SK-N-SH treated with all-trans-retinoic acid at 6 μM for 48 hours (cell line): ENCODE measurements around the gene LIMS1.

Source experiments
- ATAC-seq: fragments of 200-7000 bp; cut with Tn5 transposase; 3 replicates; pipeline ENCODE4 v1.9.1; 2020; ENCODE audit warnings: mild to moderate bottlenecking, moderate library complexity
- ARNTL ChIP-seq: fragments of 450-650 bp; formaldehyde crosslinking; IDR thresholded peaks from 2 replicates; pipeline ENCODE4 v1.5.0; 2020; ENCODE audit warnings: low read depth, mild to moderate bottlenecking, moderate library complexity, borderline replicate concordance
- BACH2 ChIP-seq: fragments of 250-450 bp; sonication (Bioruptor Pico); IDR thresholded peaks from 2 replicates; pipeline ENCODE4 v1.9.0; 2021; ENCODE audit warnings: mild to moderate bottlenecking, borderline replicate concordance
- CSDC2 ChIP-seq: fragments of 250-450 bp; sonication (Bioruptor Pico); IDR thresholded peaks from 2 replicates; pipeline ENCODE4 v1.5.0; 2020; ENCODE audit warnings: mild to moderate bottlenecking, moderate library complexity
- CSRNP3 ChIP-seq: fragments of 250-450 bp; sonication (Bioruptor Pico); IDR thresholded peaks from 2 replicates; pipeline ENCODE4 v1.5.1; 2021; ENCODE audit warnings: mild to moderate bottlenecking, moderate library complexity
- ESRRG ChIP-seq: fragments of 250-450 bp; sonication (Bioruptor Pico); IDR thresholded peaks from 2 replicates; pipeline ENCODE4 v1.6.1; 2021; ENCODE audit warnings: mild to moderate bottlenecking
- GLIS3 ChIP-seq: fragments of 250-450 bp; sonication (Bioruptor Pico); IDR thresholded peaks from 2 replicates; pipeline ENCODE4 v1.5.0; 2020; ENCODE audit warnings: mild to moderate bottlenecking, moderate library complexity
- ISL1 ChIP-seq: fragments of 250-450 bp; sonication (Bioruptor Pico); IDR thresholded peaks from 2 replicates; pipeline ENCODE4 v2.1.2; 2022; ENCODE audit warnings: mild to moderate bottlenecking, moderate library complexity
- OSR1 ChIP-seq: fragments of 250-450 bp; sonication (Bioruptor Pico); IDR thresholded peaks from 2 replicates; pipeline ENCODE4 v1.8.0; 2022; ENCODE audit warnings: moderate library complexity, mild to moderate bottlenecking, inconsistent platforms
- PATZ1 ChIP-seq: fragments of 250-450 bp; sonication (Bioruptor Pico); IDR thresholded peaks from 2 replicates; pipeline ENCODE4 v1.8.0; 2020; ENCODE audit warnings: mild to moderate bottlenecking, moderate library complexity, borderline replicate concordance
- PPARA ChIP-seq: fragments of 250-450 bp; sonication (Bioruptor Pico); IDR thresholded peaks from 2 replicates; pipeline ENCODE4 v1.5.0; 2020; ENCODE audit warnings: mild to moderate bottlenecking, borderline replicate concordance
- RARB ChIP-seq: fragments of 250-450 bp; sonication (Bioruptor Pico); IDR thresholded peaks from 2 replicates; pipeline ENCODE4 v1.8.0; 2021; ENCODE audit warnings: mild to moderate bottlenecking, moderate library complexity
- SNAI2 ChIP-seq: fragments of 250-450 bp; sonication (Bioruptor Pico); IDR thresholded peaks from 2 replicates; pipeline ENCODE4 v1.5.0; 2020; ENCODE audit warnings: mild to moderate bottlenecking, moderate library complexity
- TCF4 ChIP-seq: fragments of 250-450 bp; sonication (Bioruptor Pico); IDR thresholded peaks from 2 replicates; pipeline ENCODE4 v1.8.0; 2021; ENCODE audit warnings: mild to moderate bottlenecking, moderate library complexity, borderline replicate concordance
- TOX ChIP-seq: fragments of 250-450 bp; sonication (Bioruptor Pico); IDR thresholded peaks from 2 replicates; pipeline ENCODE4 v1.8.0; 2021; ENCODE audit warnings: mild to moderate bottlenecking, moderate library complexity, borderline replicate concordance
- ZC3H10 ChIP-seq: fragments of 250-450 bp; sonication (Bioruptor Pico); IDR thresholded peaks from 2 replicates; pipeline ENCODE4 v1.5.1; 2021; ENCODE audit warnings: mild to moderate bottlenecking, moderate library complexity
- ZFP3 ChIP-seq: fragments of 250-450 bp; sonication (Bioruptor Pico); IDR thresholded peaks from 2 replicates; pipeline ENCODE4 v1.5.0; 2020; ENCODE audit warnings: mild to moderate bottlenecking, moderate library complexity
- ZFP30 ChIP-seq: fragments of 450-650 bp; formaldehyde crosslinking; IDR thresholded peaks from 2 replicates; pipeline ENCODE4 v1.5.0; 2022; ENCODE audit warnings: mild to moderate bottlenecking, moderate library complexity
- ZNF565 ChIP-seq: fragments of 450-650 bp; formaldehyde crosslinking; conservative IDR thresholded peaks from 2 replicates; pipeline ENCODE4 v1.5.0; 2020; ENCODE audit warnings: low read depth, mild to moderate bottlenecking, moderate library complexity
- ZNF70 ChIP-seq: fragments of 450-650 bp; formaldehyde crosslinking; IDR thresholded peaks from 2 replicates; pipeline ENCODE4 v1.5.0; 2020; ENCODE audit warnings: mild to moderate bottlenecking, moderate library complexity
- ZNF8 ChIP-seq: fragments of 450-650 bp; formaldehyde crosslinking; IDR thresholded peaks from 2 replicates; pipeline ENCODE4 v1.5.0; 2020; ENCODE audit warnings: mild to moderate bottlenecking, moderate library complexity
- TF ChIP-seq, protein P1 (sequence below): fragments of 250-450 bp; sonication (Bioruptor Pico); IDR thresholded peaks from 2 replicates; pipeline ENCODE4 v1.8.0; 2021; ENCODE audit warnings: low read depth, mild to moderate bottlenecking, moderate library complexity, borderline replicate concordance
- TF ChIP-seq, protein P2 (sequence below): fragments of 250-450 bp; sonication (Bioruptor Pico); IDR thresholded peaks from 2 replicates; pipeline ENCODE4 v1.5.0; 2020; ENCODE audit warnings: mild to moderate bottlenecking, moderate library complexity
- TF ChIP-seq, protein P3 (sequence below): fragments of 250-450 bp; sonication (Bioruptor Pico); IDR thresholded peaks from 2 replicates; pipeline ENCODE4 v1.5.1; 2020; ENCODE audit warnings: low read depth, mild to moderate bottlenecking, moderate library complexity

Gene LIMS1

GRCh38 chr2:108623616-108624015 lies 89.3 kb downstream of the LIMS1 start (continued):
- TF ChIP-seq OSR1 (CRISPR knock-in tag) (no peak), PATZ1 (no peak), CSDC2 (no peak), ZNF70 (CRISPR knock-in tag) (no peak), ESRRG (no peak), CSRNP3 (no peak)
- TF ChIP-seq, all 23 proteins: peak for 0

DNA sequence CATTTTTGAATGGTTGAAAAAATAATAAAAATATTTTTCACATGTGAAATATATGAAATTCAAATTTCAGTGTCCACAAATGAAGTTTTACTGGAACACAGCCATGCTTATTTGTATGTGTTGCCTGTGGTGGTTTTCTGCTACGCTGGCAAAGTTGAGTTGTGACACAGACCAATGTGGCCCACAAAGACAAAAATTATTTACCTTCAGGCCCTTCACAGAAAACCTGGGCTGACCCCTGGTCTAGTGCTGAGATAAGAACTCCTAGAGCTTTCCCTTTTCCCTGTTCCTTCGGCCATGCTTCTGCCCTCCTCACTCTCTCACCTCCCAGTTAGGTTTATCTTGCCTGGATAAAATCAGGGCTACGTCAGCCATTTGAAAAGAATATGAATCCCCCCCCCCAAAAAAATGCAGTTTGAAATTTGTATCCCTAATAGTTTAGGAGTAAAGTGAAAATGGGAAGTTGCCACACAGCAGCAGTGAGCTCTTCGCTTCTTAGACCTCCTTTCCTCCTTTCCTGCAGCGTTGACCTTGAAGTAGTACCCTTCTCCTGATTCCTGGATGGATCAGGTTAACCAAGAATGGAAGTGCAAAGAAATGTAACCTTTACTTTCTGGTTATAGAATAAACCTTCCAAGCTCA lies 91.0 kb downstream of the LIMS1 start:
- no peak for ATAC-seq
- TF ChIP-seq ZFP3 (no peak), OSR1 (CRISPR knock-in tag) (no peak), ZC3H10 (no peak), ISL1 (no peak), ZFP30 (no peak), RARB (CRISPR knock-in tag) (no peak), PPARA (no peak), BACH2 (no peak), PATZ1 (no peak), GLIS3 (CRISPR knock-in tag) (no peak), SNAI2 (CRISPR knock-in tag) (no peak), ZNF8 (CRISPR knock-in tag) (no peak), ZNF565 (CRISPR knock-in tag) (no peak), TOX (CRISPR knock-in tag) (no peak), ZNF70 (CRISPR knock-in tag) (no peak), TCF4 (no peak)
- TF ChIP-seq, protein P1, sequence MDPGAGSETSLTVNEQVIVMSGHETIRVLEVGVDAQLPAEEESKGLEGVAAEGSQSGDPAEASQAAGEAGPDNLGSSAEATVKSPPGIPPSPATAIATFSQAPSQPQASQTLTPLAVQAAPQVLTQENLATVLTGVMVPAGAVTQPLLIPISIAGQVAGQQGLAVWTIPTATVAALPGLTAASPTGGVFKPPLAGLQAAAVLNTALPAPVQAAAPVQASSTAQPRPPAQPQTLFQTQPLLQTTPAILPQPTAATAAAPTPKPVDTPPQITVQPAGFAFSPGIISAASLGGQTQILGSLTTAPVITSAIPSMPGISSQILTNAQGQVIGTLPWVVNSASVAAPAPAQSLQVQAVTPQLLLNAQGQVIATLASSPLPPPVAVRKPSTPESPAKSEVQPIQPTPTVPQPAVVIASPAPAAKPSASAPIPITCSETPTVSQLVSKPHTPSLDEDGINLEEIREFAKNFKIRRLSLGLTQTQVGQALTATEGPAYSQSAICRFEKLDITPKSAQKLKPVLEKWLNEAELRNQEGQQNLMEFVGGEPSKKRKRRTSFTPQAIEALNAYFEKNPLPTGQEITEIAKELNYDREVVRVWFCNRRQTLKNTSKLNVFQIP (CRISPR knock-in tag) = no peak
- TF ChIP-seq, protein P2, sequence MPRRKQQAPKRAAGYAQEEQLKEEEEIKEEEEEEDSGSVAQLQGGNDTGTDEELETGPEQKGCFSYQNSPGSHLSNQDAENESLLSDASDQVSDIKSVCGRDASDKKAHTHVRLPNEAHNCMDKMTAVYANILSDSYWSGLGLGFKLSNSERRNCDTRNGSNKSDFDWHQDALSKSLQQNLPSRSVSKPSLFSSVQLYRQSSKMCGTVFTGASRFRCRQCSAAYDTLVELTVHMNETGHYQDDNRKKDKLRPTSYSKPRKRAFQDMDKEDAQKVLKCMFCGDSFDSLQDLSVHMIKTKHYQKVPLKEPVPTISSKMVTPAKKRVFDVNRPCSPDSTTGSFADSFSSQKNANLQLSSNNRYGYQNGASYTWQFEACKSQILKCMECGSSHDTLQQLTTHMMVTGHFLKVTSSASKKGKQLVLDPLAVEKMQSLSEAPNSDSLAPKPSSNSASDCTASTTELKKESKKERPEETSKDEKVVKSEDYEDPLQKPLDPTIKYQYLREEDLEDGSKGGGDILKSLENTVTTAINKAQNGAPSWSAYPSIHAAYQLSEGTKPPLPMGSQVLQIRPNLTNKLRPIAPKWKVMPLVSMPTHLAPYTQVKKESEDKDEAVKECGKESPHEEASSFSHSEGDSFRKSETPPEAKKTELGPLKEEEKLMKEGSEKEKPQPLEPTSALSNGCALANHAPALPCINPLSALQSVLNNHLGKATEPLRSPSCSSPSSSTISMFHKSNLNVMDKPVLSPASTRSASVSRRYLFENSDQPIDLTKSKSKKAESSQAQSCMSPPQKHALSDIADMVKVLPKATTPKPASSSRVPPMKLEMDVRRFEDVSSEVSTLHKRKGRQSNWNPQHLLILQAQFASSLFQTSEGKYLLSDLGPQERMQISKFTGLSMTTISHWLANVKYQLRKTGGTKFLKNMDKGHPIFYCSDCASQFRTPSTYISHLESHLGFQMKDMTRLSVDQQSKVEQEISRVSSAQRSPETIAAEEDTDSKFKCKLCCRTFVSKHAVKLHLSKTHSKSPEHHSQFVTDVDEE (CRISPR knock-in tag) = no peak
- TF ChIP-seq, protein P3, sequence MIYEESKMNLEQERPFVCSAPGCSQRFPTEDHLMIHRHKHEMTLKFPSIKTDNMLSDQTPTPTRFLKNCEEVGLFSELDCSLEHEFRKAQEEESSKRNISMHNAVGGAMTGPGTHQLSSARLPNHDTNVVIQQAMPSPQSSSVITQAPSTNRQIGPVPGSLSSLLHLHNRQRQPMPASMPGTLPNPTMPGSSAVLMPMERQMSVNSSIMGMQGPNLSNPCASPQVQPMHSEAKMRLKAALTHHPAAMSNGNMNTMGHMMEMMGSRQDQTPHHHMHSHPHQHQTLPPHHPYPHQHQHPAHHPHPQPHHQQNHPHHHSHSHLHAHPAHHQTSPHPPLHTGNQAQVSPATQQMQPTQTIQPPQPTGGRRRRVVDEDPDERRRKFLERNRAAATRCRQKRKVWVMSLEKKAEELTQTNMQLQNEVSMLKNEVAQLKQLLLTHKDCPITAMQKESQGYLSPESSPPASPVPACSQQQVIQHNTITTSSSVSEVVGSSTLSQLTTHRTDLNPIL = no peak

GRCh38 chr2:108625828-108626195 lies 91.5 kb downstream of the LIMS1 start:
- ATAC-seq = no peak
- TF ChIP-seq CSDC2 (no peak), ZC3H10 (no peak), TOX (CRISPR knock-in tag) (no peak), SNAI2 (CRISPR knock-in tag) (no peak), OSR1 (CRISPR knock-in tag) (no peak), GLIS3 (CRISPR knock-in tag) (no peak), BACH2 (no peak), ISL1 (no peak), ARNTL (CRISPR knock-in tag) (no peak), ZNF8 (CRISPR knock-in tag) (no peak), ZNF565 (CRISPR knock-in tag) (no peak), ZNF70 (CRISPR knock-in tag) (no peak), ZFP30 (no peak), ZFP3 (no peak)
- TF ChIP-seq, protein P2 (CRISPR knock-in tag) = no peak
